Stimulated activated CD4-positive, alpha-beta T cell treated with anti-CD3 and anti-CD28 coated beads, Interleukin-1b, Interleukin-23, amount 100 ng/mL, for 1 hour (primary cell): ENCODE measurements around the gene SFXN1.
A peak's percentile ranks its signal among the peaks of the same experiment; 100 is the strongest.
"Not testable (repeated sequence)": the region's sequence is repeated elsewhere in the genome, so short reads cannot be mapped to it uniquely, and the experiment has no call there.

Experiments used
- DNase-seq, 2 donors: peaks; one replicate each; pipeline ENCODE4 v3.0.0-alpha.2; 2020; ENCODE audit warnings: low read depth in 2 of 2

SFXN1 gene

GRCh38 chr5:175478384-175479124, at the start of gene SFXN1:
Gene SFXN1, plus strand, starts transcription at chr5:175478560. Its CDS starts 13,544 bp downstream, at chr5:175492104.
- peak; percentile 43 to 67 for DNase-seq

GRCh38 chr5:175434800-175435199, 43.6 kb upstream of the SFXN1 start:
- DNase-seq: no peak

GRCh38 chr5:175436359-175436758, 42.0 kb upstream of the SFXN1 start:
- no peak for DNase-seq

- DNase-seq: no peak
Observed at GRCh38 chr5:175438234-175438857, 40.0 kb upstream of the SFXN1 start.

- DNase-seq: no peak
Observed at GRCh38 chr5:175443514-175444059, 34.8 kb upstream of the SFXN1 start.

GRCh38 chr5:175444060-175444904, 34.1 kb upstream of the SFXN1 start, which contains the start of gene DRD1:
Gene DRD1, minus strand, starts transcription at chr5:175444182. Its CDS starts 1,083 bp downstream, at chr5:175443099.
- peak in 1 of 2 donors; percentile 50 for DNase-seq

GRCh38 chr5:175444905-175445456, 33.4 kb upstream of the SFXN1 start:
- no peak for DNase-seq

GRCh38 chr5:175446378-175446777, 32.0 kb upstream of the SFXN1 start:
- DNase-seq: not testable (repeated sequence)

- no peak for DNase-seq
Observed at GRCh38 chr5:175447571-175447970, 30.8 kb upstream of the SFXN1 start.

GRCh38 chr5:175448276-175448675, 30.1 kb upstream of the SFXN1 start:
- DNase-seq: no peak

GRCh38 chr5:175452166-175452565, 26.2 kb upstream of the SFXN1 start:
- no peak for DNase-seq

GRCh38 chr5:175454338-175454737, 24.0 kb upstream of the SFXN1 start:
- not testable (repeated sequence) for DNase-seq

- DNase-seq: no peak
Observed at GRCh38 chr5:175456105-175456742, 22.1 kb upstream of the SFXN1 start.

- DNase-seq: no peak
Observed at GRCh38 chr5:175457466-175457865, 20.9 kb upstream of the SFXN1 start.

GRCh38 chr5:175460126-175460525, 18.2 kb upstream of the SFXN1 start:
- DNase-seq: no peak

- no peak for DNase-seq
Observed at GRCh38 chr5:175460552-175460951, 17.8 kb upstream of the SFXN1 start.

- no peak for DNase-seq
Observed at GRCh38 chr5:175461370-175461769, 17.0 kb upstream of the SFXN1 start.

- no peak for DNase-seq
Observed at GRCh38 chr5:175463641-175464040, 14.7 kb upstream of the SFXN1 start.

GRCh38 chr5:175464074-175464941, 14.1 kb upstream of the SFXN1 start:
- DNase-seq: peak in 1 of 2 donors; percentile 47

- DNase-seq: no peak
Observed at GRCh38 chr5:175464942-175465233, 13.5 kb upstream of the SFXN1 start.
